ENCODE data around the gene RAET1L. TPM values are rescaled to one million over a fixed set of nuclear protein-coding genes. Genes with fewer than 3 reads are reported as not detected.

The RAET1L gene
- total and polyA plus RNA-seq, 9 of the 15 experiments (the other 6 are each of a cell fraction or from before 2014, with no cell fraction given): not detected

GRCh38 chr6:149999636-150000035 lies 25.7 kb downstream of the RAET1L start:
- no TSS peak for BruUV-seq (replicated peaks)
- ATAC-seq (no peak), FAIRE-seq (no peak), DNase-seq (ENCODE audit: extremely low read depth in 1 of 4, low spot score in 3 of 4) (no peak)
- H3K27ac ChIP-seq (ENCODE audit: extremely low read depth, low read depth, low read length): no peak overlapping the region
- TF ChIP-seq, protein P1, sequence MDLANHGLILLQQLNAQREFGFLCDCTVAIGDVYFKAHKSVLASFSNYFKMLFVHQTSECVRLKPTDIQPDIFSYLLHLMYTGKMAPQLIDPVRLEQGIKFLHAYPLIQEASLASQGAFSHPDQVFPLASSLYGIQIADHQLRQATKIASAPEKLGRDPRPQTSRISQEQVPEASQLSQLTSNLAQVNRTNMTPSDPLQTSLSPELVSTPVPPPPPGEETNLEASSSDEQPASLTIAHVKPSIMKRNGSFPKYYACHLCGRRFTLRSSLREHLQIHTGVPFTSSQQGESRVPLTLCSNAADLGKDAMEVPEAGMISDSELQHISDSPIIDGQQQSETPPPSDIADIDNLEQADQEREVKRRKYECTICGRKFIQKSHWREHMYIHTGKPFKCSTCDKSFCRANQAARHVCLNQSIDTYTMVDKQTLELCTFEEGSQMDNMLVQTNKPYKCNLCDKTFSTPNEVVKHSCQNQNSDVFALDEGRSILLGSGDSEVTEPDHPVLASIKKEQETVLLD (IDR thresholded peaks at IDR 0.05): no peak
- TF ChIP-seq CAMTA2 (CRISPR knock-in tag; conservative IDR thresholded peaks at IDR 0.05) (no peak), ZBTB8A (IDR thresholded peaks at IDR 0.05; ENCODE audit: partially characterized antibody) (no peak), NR2C2 (CRISPR knock-in tag; IDR thresholded peaks at IDR 0.05) (no peak), NR2C2 (tag; IDR thresholded peaks at IDR 0.05) (no peak), RFX5 (IDR thresholded peaks at IDR 0.05; ENCODE audit: low read depth, low read length) (no peak), TRIM28 (IDR thresholded peaks at IDR 0.05) (no peak)
- CTCF ChIA-PET (ENCODE audit: low intra/inter-chr PET ratio): no interaction called here
- H2AFZ ChIP-seq (ENCODE audit: low read depth, low read length): no peak overlapping the region
- H3K9me3 ChIP-seq (replicated peaks; ENCODE audit: control insufficient read depth, insufficient read depth, low read depth, low read length): no peaks in the 10 kb centered on the region
- H3K4me3 ChIP-seq: no peak overlapping the region
- 12% methylated on average over 2 of the region's 2 CpGs for WGBS (ENCODE audit: insufficient coverage, low coverage, missing lambda C conversion rate)
- intact Hi-C loops (cut with micrococcal nuclease) (loop anchor here (10.0 kb wide), 2 partner anchors 435 to 815 kb away; partner anchors contain the start of gene GINM1), in situ Hi-C loops (cut with MboI) (no loop called here)
- H3K9me1 ChIP-seq (ENCODE audit: control insufficient read depth, insufficient read depth, low read length): no peaks in the 10 kb centered on the region
- no peak overlapping the region for H3K4me2 ChIP-seq (ENCODE audit: insufficient read depth, low read length)
- H4K20me1 ChIP-seq (replicated peaks; ENCODE audit: control insufficient read depth, insufficient read depth, low read length): no peaks in the 10 kb centered on the region; the same call in 1 of the 2 replicates
- peaks cover 15 to 39% of the 10 kb centered on the region in 2 experiments for H3K27me3 ChIP-seq (ENCODE audit: control insufficient read depth in 2 of 2, insufficient read depth in 2 of 2, low read length in 2 of 2)
- H3K9ac ChIP-seq (ENCODE audit: insufficient read depth in 1 of 2, low read depth in 2 of 2, low read length in 2 of 2): no peak overlapping the region
- no peaks in the 10 kb centered on the region for H3K79me2 ChIP-seq (ENCODE audit: control insufficient read depth, insufficient read depth, low read length)
- H3K4me1 ChIP-seq (replicated peaks in 1 of 2; ENCODE audit: control insufficient read depth in 2 of 2, insufficient read depth in 2 of 2, low read length in 2 of 2): peaks cover 4 to 6% of the 10 kb centered on the region in 2 experiments; a peak in 3 of 5 replicates
- H3K36me3 ChIP-seq (ENCODE audit: control insufficient read depth, insufficient read depth, low read length): no peaks in the 10 kb centered on the region
- POLR2A ChIA-PET: interaction anchor here (0.5 to 0.7 kb wide), 3 partner anchors 9 to 270 kb away, joined by 3 to 5 read pairs (median 3); no protein-coding TSS in a partner anchor

Measured in K562 (cell line).